Skeletal muscle satellite cell (primary cell): ENCODE measurements around the gene PALM. TPM values are rescaled to one million over a fixed set of nuclear protein-coding genes. Genes with fewer than 3 reads are reported as not detected.
"Not testable (repeated sequence)": the region's sequence is repeated elsewhere in the genome, so short reads cannot be mapped to it uniquely, and the experiment has no call there.

ENCODE experiments used
- H3K27me3 ChIP-seq: 2 replicates; pipeline ENCODE4 v1.7.0; 2013; ENCODE audit warnings: low read length; ENCODE audit not compliant: control insufficient read depth, insufficient read depth
- H3K36me3 ChIP-seq: 2 replicates; pipeline ENCODE4 v1.7.0; 2013; ENCODE audit warnings: mild to moderate bottlenecking, control low read depth, low read length; ENCODE audit not compliant: insufficient read depth
- H3K4me1 ChIP-seq: 2 replicates; pipeline ENCODE4 v1.7.0; 2013; ENCODE audit warnings: low read length; ENCODE audit not compliant: control insufficient read depth, insufficient read depth
- H3K4me2 ChIP-seq: 2 replicates; pipeline ENCODE4 v1.7.0; 2013; ENCODE audit warnings: mild to moderate bottlenecking, low read length
- H3K4me3 ChIP-seq: 2 replicates; pipeline ENCODE4 v1.7.0; 2013; ENCODE audit warnings: low read length
- H3K9ac ChIP-seq: 2 replicates; pipeline ENCODE4 v1.7.0; 2013; ENCODE audit warnings: mild to moderate bottlenecking, low read depth, low read length, moderate library complexity
- H3K9me3 ChIP-seq: replicated peaks from 2 replicates; pipeline ENCODE4 v1.7.0; 2013; ENCODE audit warnings: mild to moderate bottlenecking, control low read depth, low read length
- total RNA-seq: library from RNA; depleted of rRNA; stranded (reverse); fragments of >200 nt; gene quantifications from 2 replicates; pipeline ENCODE4 v1.2.3, GENCODE V29; 2012; rRNA removed

Gene PALM
- total RNA-seq = 1.5 and 8.1 TPM in 2 replicates

GRCh38 chr19:708154-709143, at the start of gene PALM:
PALM (plus strand) TSS chr19:708935; CDS start chr19:709147, 212 bp downstream.
- peaks cover 25% of the 10 kb centered on the region for H3K27me3 ChIP-seq
- no peaks in the 10 kb centered on the region for H3K36me3 ChIP-seq
- H3K4me2 ChIP-seq = peak within 1 kb of the TSS; percentile 69
- H3K9ac ChIP-seq = no peak within 1 kb of the TSS
- H3K4me1 ChIP-seq = no peaks in the 10 kb centered on the region
- no peaks in the 10 kb centered on the region for H3K9me3 ChIP-seq
- H3K4me3 ChIP-seq = peak within 1 kb of the TSS; percentile 59

GRCh38 chr19:660793-661426, 47.8 kb upstream of the PALM start:
- peak overlapping the region; percentile 100 for H3K4me2 ChIP-seq
- H3K4me3 ChIP-seq = peak overlapping the region; percentile 95
- H3K27me3 ChIP-seq = no peaks in the 10 kb centered on the region
- peaks cover 67% of the 10 kb centered on the region for H3K4me1 ChIP-seq
- no peaks in the 10 kb centered on the region for H3K9me3 ChIP-seq
- H3K9ac ChIP-seq = peak overlapping the region; percentile 99
- peaks cover 11% of the 10 kb centered on the region for H3K36me3 ChIP-seq

- H3K4me2 ChIP-seq = peak overlapping the region; percentile 100
- H3K27me3 ChIP-seq = no peaks in the 10 kb centered on the region
- H3K9ac ChIP-seq = peak overlapping the region; percentile 99
- H3K36me3 ChIP-seq = peaks cover 9% of the 10 kb centered on the region
- peak overlapping the region; percentile 95 for H3K4me3 ChIP-seq
- peaks cover 64% of the 10 kb centered on the region for H3K4me1 ChIP-seq
- no peaks in the 10 kb centered on the region for H3K9me3 ChIP-seq
Observed at GRCh38 chr19:661427-662196, 47.1 kb upstream of the PALM start.

GRCh38 chr19:662207-662961, 46.4 kb upstream of the PALM start:
- Histone ChIP-seq H3K9ac (peak overlapping the region; percentile 99), H3K9me3 (no peaks in the 10 kb centered on the region), H3K27me3 (no peaks in the 10 kb centered on the region), H3K4me3 (peak overlapping the region; percentile 95), H3K4me1 (peaks cover 56% of the 10 kb centered on the region), H3K36me3 (peaks cover 7% of the 10 kb centered on the region), H3K4me2 (peak overlapping the region; percentile 100)

- peaks cover 49% of the 10 kb centered on the region for H3K4me1 ChIP-seq
- H3K4me3 ChIP-seq = peak within 1 kb of the TSS; percentile 95
Observed at GRCh38 chr19:662962-663681, 45.6 kb upstream of the PALM start, which contains the start of gene RNF126. RNF126 (minus strand) TSS chr19:663214; CDS start chr19:663121, 93 bp downstream.

GRCh38 chr19:663682-664117, 45.0 kb upstream of the PALM start:
- Histone ChIP-seq H3K4me1 (peaks cover 43% of the 10 kb centered on the region), H3K27me3 (no peaks in the 10 kb centered on the region), H3K4me2 (peak overlapping the region; percentile 94), H3K9me3 (no peaks in the 10 kb centered on the region), H3K9ac (peak overlapping the region; percentile 84), H3K4me3 (peak overlapping the region; percentile 76), H3K36me3 (no peaks in the 10 kb centered on the region)

More at GRCh38 chr19:662962-663681, 45.6 kb upstream of the PALM start, which contains the start of gene RNF126:
- Histone ChIP-seq H3K27me3 (no peaks in the 10 kb centered on the region), H3K9ac (peak within 1 kb of the TSS; percentile 99), H3K4me2 (peak within 1 kb of the TSS; percentile 100), H3K36me3 (peaks cover 5% of the 10 kb centered on the region), H3K9me3 (no peaks in the 10 kb centered on the region)

GRCh38 chr19:664913-665443, 43.8 kb upstream of the PALM start:
- Histone ChIP-seq H3K4me3 (peak overlapping the region; percentile 67), H3K9me3 (no peaks in the 10 kb centered on the region), H3K9ac (no peak overlapping the region), H3K27me3 (no peaks in the 10 kb centered on the region), H3K36me3 (no peaks in the 10 kb centered on the region), H3K4me1 (peaks cover 31% of the 10 kb centered on the region), H3K4me2 (peak overlapping the region; percentile 92)

- H3K9ac ChIP-seq, H3K4me2 ChIP-seq, H3K4me3 ChIP-seq, H3K27me3 ChIP-seq, H3K36me3 ChIP-seq, H3K9me3 ChIP-seq: not testable (repeated sequence)
- H3K4me1 ChIP-seq = peaks cover 11% of the 10 kb centered on the region
Observed at GRCh38 chr19:666985-667573, 41.7 kb upstream of the PALM start.

- not testable (repeated sequence) for H3K9ac ChIP-seq, H3K27me3 ChIP-seq, H3K4me1 ChIP-seq, H3K4me2 ChIP-seq, H3K9me3 ChIP-seq, H3K36me3 ChIP-seq, H3K4me3 ChIP-seq
Observed at GRCh38 chr19:668675-669434, 39.9 kb upstream of the PALM start.
